GM18517 (cell line): ENCODE results near the gene PITPNM3.

Experiments used
- ATAC-seq: cut with Tn5 transposase; IDR thresholded peaks from one replicate; pipeline ENCODE4 v1.9.1; 2021; ENCODE audit warnings: mild to moderate bottlenecking, moderate library complexity; ENCODE audit not compliant: unreplicated experiment

The PITPNM3 gene

DNA sequence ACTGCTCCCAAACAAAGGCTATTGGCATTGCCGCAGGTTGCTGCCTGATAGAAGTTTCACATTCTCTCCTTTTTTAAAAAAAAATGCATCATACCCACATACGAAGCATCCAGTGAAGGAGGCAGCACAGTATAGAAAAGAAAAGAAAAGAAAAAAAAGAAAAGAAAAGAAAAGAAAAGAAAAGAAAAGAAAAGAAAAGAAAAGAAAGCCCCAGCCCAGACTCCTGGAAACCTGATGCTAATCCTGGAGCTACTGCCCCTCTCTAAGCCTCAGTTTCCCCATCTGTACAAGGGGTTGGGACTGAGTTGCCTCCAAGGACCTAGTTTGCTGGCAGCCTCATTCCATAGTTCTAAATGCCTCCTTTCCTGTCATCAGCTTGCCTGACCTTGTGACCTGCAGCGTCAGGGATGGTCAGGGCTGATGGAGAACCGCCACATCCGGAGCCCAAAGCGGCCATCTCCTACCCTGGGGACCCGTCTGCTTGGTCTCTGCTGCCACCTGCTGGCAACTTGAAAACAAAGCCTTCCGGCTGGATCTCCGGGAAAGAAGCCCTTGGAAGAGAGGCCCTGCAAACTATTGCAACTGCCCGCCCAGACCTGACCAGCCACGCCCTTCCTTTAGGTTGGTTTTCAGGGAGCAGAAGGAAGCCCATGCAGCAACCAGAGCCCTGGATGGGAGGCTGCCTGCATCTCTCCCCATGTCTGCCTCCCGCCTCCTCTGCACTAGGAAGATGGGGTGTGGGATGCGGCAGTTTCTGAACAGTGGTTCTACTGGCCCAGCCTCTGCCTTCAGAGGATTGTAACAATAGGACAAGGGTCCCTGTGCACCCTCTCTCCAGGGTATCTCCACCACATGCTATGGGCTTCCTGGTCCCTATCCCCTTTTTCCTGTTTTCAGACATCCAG is 134.4 kb downstream of the PITPNM3 start:
- no peak for ATAC-seq

DNA sequence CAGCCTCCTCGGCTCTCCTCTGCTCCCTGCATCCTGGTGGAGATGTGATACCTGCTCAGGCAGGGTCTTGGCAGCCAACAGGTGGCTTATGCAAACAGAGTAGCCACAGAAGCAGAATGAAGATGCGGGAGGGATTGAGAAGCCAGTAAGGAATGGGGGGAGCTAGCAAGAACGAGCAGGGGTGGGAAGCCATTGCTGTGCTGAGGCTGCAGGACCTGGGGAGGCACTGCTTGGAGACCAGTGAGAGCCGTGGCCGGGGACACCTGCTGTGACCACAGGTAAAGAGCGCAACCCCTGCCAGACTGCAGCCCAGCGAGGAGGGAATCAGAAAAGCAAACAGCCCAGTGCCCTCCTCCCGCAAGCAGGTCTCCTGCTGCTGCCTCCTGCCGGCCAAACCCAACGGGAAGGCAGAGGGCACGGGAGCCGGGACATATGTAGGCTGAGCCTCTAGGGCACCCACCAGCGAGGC is 136.1 kb downstream of the PITPNM3 start:
- no peak for ATAC-seq

DNA sequence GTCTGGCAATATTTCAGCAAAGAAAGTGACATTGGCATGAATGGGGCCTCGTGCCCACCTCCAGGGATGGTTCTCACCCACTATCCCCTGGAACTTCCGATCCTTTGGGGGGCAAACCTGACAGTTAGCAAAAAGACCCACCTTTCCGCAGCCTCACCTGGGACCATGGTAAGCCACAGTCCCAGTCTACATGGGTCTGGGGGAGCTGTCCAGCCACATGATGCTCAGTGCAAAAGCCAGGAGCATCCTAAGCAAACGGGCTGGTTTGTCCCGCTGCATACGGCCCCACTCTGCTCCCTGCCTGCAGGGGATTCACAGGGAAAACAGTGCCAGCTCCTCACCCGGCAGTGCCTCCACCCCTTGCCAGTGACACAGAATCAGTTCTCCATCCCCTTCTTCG is 140.7 kb downstream of the PITPNM3 start:
- ATAC-seq = no peak

DNA sequence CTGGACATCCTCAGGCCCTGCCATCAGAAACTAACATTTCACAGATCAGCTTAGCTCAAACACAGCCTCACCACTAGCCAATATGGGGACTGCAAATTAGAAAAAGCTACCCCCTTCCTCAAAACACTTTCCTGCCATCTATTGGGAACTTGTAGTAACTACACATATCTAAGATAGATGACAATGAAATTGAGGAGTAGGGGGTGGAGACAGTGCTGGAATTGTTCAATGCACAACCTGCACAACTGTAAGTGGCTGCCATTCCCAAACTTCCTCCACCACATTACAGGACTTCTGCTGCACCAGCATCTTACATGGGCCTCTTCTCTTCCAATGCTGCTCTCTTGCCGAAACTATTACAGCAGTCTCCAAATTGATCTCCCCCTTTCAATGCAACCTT is 143.3 kb downstream of the PITPNM3 start:
- no peak for ATAC-seq

DNA sequence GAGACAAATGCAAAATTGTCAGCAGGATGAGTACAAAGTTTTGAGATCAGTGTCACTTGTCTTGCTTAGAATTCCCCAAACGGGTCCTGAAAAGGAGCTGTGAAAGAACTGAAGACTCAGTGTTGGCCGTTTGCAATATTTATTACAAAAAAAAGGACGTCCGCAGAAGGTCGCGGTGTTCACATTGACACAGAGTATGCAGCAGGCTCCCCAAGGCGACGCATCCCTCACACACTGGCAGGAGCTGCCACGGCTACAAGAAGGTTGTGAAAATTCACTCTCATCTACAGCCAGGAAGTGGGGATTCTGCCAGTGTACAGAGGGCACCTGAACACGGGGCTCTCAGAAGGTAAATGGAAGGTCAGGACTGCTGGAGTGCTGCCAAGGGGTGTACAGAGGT is 147.6 kb downstream of the PITPNM3 start:
- no peak for ATAC-seq

DNA sequence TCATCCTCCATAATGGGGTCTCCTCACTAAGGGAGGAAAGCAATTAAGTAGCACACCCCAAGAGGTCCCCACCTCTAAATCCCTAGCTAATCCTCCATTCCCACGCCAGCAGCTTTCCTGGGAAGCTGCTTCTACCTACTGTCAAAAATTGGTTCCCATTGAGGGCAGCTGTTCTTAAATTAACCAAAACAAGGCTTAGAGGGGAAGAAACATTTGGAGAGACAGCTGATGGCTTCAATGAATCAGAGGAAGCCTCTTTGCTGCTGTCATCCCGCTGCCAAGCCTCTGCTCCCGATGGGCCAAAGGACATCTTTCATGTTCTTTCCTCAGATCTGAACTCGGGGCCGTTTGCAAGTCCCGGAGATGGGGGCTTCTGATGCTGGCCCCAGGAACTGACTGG is 148.1 kb downstream of the PITPNM3 start:
- ATAC-seq = no peak

DNA sequence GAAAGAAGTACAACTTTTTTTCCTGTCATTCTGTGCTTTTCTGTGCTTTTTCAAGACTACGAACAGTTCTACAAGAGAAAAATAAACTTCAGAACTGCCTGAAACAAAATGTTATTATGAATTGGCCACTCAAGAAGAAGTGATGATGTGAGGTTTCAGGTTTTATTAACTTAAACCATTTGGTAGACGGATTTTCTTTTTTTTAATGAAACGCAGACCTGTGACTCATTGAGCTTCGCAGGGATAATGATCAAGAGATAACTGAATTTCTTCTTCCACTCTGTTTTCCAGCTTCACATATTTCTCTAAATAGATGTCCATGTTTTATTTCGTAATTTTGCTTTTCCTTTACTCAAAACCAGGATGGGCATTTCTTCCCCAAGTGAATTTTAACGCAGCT is 154.1 kb downstream of the PITPNM3 start:
- ATAC-seq = no peak
